DND-41 (cell line): ENCODE results near the gene PGBD5.

ENCODE experiments used
- ATAC-seq: fragments of 200-7000 bp; cut with Tn5 transposase; 3 replicates; pipeline ENCODE4 v1.9.1; 2021; ENCODE audit warnings: low read depth; ENCODE audit not compliant: insufficient read depth
- DNase-seq: peaks from one replicate; pipeline ENCODE4 v3.0.0-alpha.2; 2020
- H2AFZ ChIP-seq: 2 replicates; pipeline ENCODE4 v1.6.0; 2012; ENCODE audit warnings: low read depth, low read length
- H3K27ac ChIP-seq: 2 replicates; pipeline ENCODE4 v1.5.1; 2012; ENCODE audit warnings: low read length, inconsistent platforms
- H3K27me3 ChIP-seq: fragments of 200-600 bp; sonication (generic); 2 replicates; pipeline ENCODE4 v1.6.0; 2012; ENCODE audit warnings: low read length, mild to moderate bottlenecking, inconsistent platforms; ENCODE audit not compliant: insufficient read depth, poor library complexity
- H3K36me3 ChIP-seq: 2 replicates; pipeline ENCODE4 v1.5.1; 2012; ENCODE audit warnings: low read length, inconsistent platforms; ENCODE audit not compliant: insufficient read depth
- H3K4me1 ChIP-seq: 2 replicates; pipeline ENCODE4 v1.5.1; 2012; ENCODE audit warnings: mild to moderate bottlenecking, low read length; ENCODE audit not compliant: insufficient read depth
- H3K4me2 ChIP-seq: 2 replicates; pipeline ENCODE4 v1.6.0; 2012; ENCODE audit warnings: mild to moderate bottlenecking, moderate library complexity, low read length, inconsistent platforms; ENCODE audit not compliant: insufficient read depth
- H3K4me3 ChIP-seq, 2 experiments: fragments of 200-600 bp in 1 of 2; shearing (Covaris generic) in 1 of 2; 2 replicates each; pipeline ENCODE4 v1.5.1; 2012 to 2016; ENCODE audit warnings: inconsistent platforms in 2 of 2, low read length in 2 of 2, mild to moderate bottlenecking in 2 of 2, low read depth in 1 of 2, moderate library complexity in 1 of 2
- H3K79me2 ChIP-seq: 2 replicates; pipeline ENCODE4 v1.6.0; 2012; ENCODE audit warnings: low read length, inconsistent platforms; ENCODE audit not compliant: insufficient read depth
- H3K9ac ChIP-seq: 2 replicates; pipeline ENCODE4 v1.6.0; 2012; ENCODE audit warnings: low read depth, mild to moderate bottlenecking, inconsistent platforms, low read length, moderate library complexity
- H3K9me3 ChIP-seq: 2 replicates; pipeline ENCODE4 v1.5.1; 2012; ENCODE audit warnings: low read length, moderate library complexity, mild to moderate bottlenecking, inconsistent platforms; ENCODE audit not compliant: insufficient read depth, severe bottlenecking
- H4K20me1 ChIP-seq: 2 replicates; pipeline ENCODE4 v1.6.0; 2012; ENCODE audit warnings: low read length; ENCODE audit not compliant: insufficient read depth
- EZH2 ChIP-seq: IDR thresholded peaks from 3 replicates; pipeline ENCODE4 v1.6.1; 2012; ENCODE audit warnings: borderline replicate concordance, low read depth, mild to moderate bottlenecking, moderate library complexity, low read length, inconsistent platforms; ENCODE audit not compliant: severe bottlenecking
- TF ChIP-seq, protein P1 (sequence below): IDR thresholded peaks from 2 replicates; pipeline ENCODE4 v1.5.1; 2012; ENCODE audit warnings: borderline replicate concordance, low read length, moderate library complexity, mild to moderate bottlenecking; ENCODE audit not compliant: poor library complexity, severe bottlenecking; ENCODE audit errors: extremely low read depth

PGBD5 gene

DNA sequence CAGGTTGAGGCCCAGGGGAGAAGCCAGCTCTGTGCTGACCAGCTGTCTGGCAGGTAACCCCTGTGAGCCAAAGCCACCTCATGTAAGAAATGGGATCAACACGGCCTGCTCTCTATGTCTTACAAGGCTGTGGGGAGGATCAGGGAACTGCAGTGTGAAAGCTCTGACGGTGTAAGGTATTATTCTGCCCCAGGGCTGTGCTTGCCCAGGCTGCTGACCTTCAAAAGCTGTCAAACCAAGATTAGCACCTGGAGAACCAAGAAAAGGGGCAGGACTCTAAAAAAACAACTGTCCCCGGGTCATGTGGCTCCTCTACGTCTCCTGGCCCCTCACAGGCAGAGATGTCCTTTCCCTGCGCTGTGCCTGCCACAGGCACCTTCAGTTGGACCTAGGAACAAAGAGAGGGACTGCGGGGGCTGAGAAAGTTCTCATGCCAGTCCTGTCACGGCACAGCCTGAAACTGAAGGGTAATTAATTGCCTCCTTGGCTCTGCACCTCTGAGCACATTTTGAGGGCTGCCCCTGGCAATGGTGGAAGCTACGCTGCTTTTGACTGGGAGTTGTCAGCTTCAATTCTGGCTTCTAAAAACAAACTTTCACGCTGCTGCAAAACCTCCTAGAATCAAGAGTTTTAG, 77.6 kb downstream of the PGBD5 start:
- H3K4me2 ChIP-seq, result no peak overlapping the region
- H3K9ac ChIP-seq, result no peak overlapping the region
- no peaks in the 10 kb centered on the region for H3K79me2 ChIP-seq
- H3K36me3 ChIP-seq, result no peaks in the 10 kb centered on the region
- H3K9me3 ChIP-seq, result no peaks in the 10 kb centered on the region
- H3K27ac ChIP-seq, result no peak overlapping the region
- H3K27me3 ChIP-seq, result peaks cover 3% of the 10 kb centered on the region
- no peak overlapping the region for H2AFZ ChIP-seq
- no peak overlapping the region for H3K4me3 ChIP-seq
- DNase-seq (no peak), ATAC-seq (no peak)
- TF ChIP-seq, protein P1, sequence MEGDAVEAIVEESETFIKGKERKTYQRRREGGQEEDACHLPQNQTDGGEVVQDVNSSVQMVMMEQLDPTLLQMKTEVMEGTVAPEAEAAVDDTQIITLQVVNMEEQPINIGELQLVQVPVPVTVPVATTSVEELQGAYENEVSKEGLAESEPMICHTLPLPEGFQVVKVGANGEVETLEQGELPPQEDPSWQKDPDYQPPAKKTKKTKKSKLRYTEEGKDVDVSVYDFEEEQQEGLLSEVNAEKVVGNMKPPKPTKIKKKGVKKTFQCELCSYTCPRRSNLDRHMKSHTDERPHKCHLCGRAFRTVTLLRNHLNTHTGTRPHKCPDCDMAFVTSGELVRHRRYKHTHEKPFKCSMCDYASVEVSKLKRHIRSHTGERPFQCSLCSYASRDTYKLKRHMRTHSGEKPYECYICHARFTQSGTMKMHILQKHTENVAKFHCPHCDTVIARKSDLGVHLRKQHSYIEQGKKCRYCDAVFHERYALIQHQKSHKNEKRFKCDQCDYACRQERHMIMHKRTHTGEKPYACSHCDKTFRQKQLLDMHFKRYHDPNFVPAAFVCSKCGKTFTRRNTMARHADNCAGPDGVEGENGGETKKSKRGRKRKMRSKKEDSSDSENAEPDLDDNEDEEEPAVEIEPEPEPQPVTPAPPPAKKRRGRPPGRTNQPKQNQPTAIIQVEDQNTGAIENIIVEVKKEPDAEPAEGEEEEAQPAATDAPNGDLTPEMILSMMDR, result no peak
- H4K20me1 ChIP-seq, result no peaks in the 10 kb centered on the region
- no peaks in the 10 kb centered on the region for H3K4me1 ChIP-seq

DNA sequence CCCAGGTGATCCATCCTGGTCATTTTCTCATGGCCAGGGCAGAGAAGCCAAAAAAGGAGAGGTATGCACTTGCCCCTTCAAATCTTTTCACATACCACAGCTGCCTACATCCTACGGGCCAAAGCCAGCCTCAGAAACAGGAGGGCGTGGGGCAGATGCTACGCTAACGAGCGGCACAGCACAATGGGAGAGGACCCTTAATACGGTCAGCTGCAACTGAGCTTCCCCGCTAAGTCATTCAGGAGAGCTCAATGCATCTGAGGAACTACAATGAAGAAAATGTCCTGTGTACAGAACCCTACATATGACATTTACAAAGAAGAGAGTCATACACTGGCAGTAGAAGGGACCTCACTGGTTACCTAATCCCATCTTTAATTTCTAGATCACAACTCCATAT, 78.2 kb downstream of the PGBD5 start:
- H3K4me1 ChIP-seq, result no peaks in the 10 kb centered on the region
- H3K4me3 ChIP-seq, result no peak overlapping the region
- H3K27me3 ChIP-seq, result peaks cover 3% of the 10 kb centered on the region
- TF ChIP-seq, protein P1, result no peak
- TF ChIP-seq EZH2, result no peak
- H3K27ac ChIP-seq, result no peak overlapping the region
- H3K9me3 ChIP-seq, result no peaks in the 10 kb centered on the region
- no peak for DNase-seq
- no peaks in the 10 kb centered on the region for H4K20me1 ChIP-seq
- H3K4me2 ChIP-seq, result no peak overlapping the region
- no peaks in the 10 kb centered on the region for H3K79me2 ChIP-seq
- no peaks in the 10 kb centered on the region for H3K36me3 ChIP-seq
- no peak overlapping the region for H3K9ac ChIP-seq
- H2AFZ ChIP-seq, result no peak overlapping the region
- ATAC-seq, result no peak

- H3K27me3 ChIP-seq, result peaks cover 7% of the 10 kb centered on the region
- TF ChIP-seq, protein P1, result no peak
- TF ChIP-seq EZH2, result no peak
- no peak for ATAC-seq
Measured at GRCh38 chr1:230345139-230345885, 80.8 kb downstream of the PGBD5 start.

More at GRCh38 chr1:230345139-230345885, 80.8 kb downstream of the PGBD5 start:
- Histone ChIP-seq H3K4me1 (no peaks in the 10 kb centered on the region), H3K79me2 (no peaks in the 10 kb centered on the region), H3K36me3 (no peaks in the 10 kb centered on the region), H4K20me1 (no peaks in the 10 kb centered on the region), H3K4me3 (no peak overlapping the region), H3K9ac (no peak overlapping the region), H2AFZ (no peak overlapping the region), H3K4me2 (no peak overlapping the region), H3K27ac (no peak overlapping the region), H3K9me3 (no peaks in the 10 kb centered on the region)
- no peak for DNase-seq
